ENCODE results near the gene CPNE6.
"Not testable (repeated sequence)": the region's sequence is repeated elsewhere in the genome, so short reads cannot be mapped to it uniquely, and the experiment has no call there.

The CPNE6 gene

DNA sequence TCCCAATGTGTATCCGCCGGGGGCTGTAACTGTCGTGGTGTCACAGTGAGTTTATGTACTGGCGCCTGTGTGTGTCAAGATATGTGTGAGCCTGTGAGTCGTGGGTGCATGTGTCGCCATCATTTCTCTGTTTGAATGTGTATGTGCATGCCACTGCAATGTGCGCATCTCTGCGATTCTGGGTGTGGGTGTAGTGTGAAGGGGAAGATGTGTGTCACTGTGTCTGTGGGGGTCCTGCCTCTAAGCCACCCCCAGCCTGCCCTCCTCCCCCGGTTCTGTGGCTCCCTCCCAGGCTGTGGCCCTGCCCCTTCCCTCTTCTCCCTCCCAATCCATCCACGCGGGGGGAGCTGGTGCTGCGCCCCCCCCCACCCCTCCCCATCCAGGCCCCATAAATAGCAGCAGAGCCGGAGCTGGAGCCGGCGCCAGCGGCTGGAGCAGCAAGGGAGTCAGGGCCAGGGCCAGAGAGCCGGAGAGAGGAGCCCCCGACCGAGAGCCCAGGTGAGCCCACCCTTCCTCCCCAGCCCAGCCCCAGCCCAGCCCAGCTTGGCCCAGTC is at the start of gene CPNE6:
CPNE6 (plus strand) TSS at position 419 of the 554 bp plus-strand sequence. CDS start 1,375 bp downstream, outside the sequence.
- peak; percentile 25 to 32 for DNase-seq (ENCODE audit: low read depth in 2 of 2)

DNA sequence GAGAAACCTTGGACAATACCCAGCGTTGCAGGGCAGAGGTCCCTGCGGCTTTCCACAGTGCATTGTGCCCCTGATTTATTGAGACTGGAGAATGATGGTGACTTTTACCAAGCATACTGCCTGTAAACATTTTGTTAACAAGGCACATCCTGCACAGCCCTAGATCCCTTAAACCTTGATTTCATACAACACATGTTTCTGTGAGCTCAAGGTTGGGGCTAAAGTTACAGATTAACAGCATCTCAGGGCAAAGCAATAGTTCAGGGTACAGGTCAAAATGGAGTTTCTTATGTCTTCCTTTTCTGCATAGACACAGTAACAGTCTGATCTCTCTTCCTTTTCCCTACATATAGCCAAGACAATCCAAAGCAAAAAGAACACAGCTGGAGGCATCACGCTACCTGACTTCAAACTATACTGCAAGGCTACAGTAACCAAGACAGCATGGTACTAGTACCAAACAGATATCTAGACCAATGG is 46.4 kb upstream of the CPNE6 start:
- DNase-seq (ENCODE audit: low read depth in 2 of 2), result not testable (repeated sequence)

DNA sequence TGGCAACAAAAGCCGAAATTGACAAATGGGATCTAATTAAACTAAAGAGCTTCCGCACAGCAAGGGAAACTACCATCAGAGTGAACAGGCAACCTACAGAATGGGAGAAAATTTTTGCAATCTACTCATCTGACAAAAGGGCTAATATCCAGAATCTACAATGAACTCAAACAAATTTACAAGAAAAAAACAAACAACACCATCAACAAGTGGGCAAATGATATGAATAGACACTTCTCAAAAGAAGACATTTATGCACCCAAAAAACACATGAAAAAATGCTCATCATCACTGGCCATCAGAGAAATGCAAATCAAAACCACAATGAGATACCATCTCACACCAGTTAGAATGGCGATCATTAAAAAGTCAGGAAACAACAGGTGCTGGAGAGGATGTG is 41.7 kb upstream of the CPNE6 start:
- not testable (repeated sequence) for DNase-seq (ENCODE audit: low read depth in 2 of 2)

DNA sequence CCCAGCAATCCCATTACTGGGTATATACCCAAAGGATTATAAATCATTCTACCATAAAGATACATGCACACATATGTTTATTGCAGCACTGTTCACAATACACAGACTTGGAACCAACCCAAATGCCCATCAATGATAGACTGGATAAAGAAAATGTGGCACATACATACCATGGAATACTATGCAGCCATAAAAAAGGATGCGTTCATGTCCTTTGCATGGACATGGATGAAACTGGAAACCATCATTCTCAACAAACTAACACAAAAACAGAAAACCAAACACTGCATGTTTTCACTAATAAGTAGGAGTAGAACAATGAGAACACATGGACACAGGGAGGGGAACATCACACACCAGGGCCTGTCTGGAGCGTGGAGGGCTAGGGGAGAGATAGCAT is 40.0 kb upstream of the CPNE6 start:
- not testable (repeated sequence) for DNase-seq (ENCODE audit: low read depth in 2 of 2)

DNA sequence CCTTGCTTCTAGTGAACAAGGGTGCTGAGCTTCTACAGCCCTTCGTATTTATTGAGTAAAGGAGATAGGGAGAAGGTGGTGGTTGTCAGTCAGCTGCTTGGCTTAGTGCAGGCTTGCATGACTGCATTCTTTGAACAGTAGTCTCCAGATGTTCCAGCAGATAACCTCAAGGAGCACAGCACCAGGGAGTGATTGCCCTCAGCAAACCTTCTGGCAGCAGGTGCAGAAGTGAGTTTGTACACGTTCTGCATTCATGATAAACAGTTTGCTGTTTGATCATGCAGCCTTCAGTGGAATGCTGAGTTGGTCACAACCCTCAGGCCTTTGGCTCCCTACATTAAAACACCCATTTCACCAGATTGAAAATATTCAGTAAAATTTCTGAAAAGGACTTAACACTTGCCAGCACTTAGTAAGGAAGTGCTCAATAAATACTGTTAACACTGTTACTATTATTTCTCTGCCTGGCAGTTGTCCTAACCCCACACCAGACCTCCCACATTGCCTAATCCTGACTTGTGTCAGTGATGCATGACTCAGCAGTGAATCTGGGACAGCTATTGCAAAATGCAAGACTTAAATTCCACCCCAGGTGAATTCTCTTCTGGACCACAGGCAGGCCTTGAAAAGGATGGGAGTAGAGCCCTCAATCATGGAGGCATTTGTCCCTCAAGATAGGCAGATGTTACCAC is 38.5 kb upstream of the CPNE6 start:
- no peak for DNase-seq (ENCODE audit: low read depth in 2 of 2)

GRCh38 chr14:24035769-24036168 is 35.6 kb upstream of the CPNE6 start:
- not testable (repeated sequence) for DNase-seq (ENCODE audit: low read depth in 2 of 2)

DNA sequence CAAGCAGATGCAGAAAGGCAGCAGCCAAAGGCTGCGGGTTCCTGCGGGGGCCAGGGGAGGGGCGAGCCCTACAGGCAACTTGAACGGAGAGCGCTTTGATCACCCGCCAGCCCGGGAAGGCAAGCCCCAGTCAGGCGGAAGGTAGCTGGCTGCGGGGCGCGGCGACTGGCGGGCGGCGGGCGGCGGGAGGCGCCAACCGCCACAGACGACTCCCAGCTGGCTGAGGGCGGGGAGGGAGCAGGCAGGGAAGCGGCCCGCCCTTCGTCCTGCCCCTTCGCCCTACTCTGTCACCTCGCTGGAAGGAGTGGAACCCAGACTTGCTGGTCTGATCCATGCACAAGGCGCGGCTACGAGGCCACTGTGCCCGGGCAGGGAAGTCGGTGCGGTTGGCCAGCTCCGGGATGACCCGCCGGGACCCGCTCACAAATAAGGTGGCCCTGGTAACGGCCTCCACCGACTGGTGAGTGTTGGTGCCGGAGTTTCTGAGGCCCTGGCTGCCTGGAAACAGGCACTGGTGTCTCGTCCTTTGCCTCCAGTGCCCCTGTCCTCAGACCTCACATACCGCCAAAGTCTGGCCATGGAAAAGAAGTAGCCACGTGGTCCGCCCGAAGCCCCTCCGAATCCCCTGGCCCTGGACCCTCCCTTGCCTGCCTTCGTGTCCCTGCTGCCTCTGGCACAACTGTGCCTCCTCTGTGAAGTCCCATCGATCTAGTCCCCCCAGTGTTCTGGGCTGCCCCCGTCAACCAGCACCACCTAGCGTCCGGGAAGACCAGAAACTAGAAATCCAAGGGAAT is 35.0 kb upstream of the CPNE6 start:
- DNase-seq (ENCODE audit: low read depth in 2 of 2), result peak; percentile 44 to 58

- not testable (repeated sequence) for DNase-seq (ENCODE audit: low read depth in 2 of 2)
Observed at GRCh38 chr14:24036963-24037657, 34.3 kb upstream of the CPNE6 start.

DNA sequence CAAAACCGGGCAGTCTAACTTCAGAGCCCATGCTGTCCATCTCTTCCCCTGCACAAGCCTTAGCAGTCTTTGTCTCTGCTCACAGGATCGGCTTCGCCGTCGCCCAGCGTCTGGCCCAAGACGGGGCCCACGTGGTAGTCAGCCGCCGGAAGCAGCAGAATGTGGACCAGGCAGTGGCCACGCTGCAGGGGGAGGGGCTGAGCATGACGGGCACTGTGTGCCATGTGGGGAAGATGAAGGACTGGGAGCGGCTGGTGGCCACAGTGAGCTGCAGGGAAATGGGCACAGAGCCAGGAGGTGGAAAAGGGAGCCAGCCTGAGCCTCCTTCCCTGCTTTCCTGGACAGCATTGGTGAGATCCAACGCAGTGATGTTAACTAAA is 33.7 kb upstream of the CPNE6 start:
- no peak for DNase-seq (ENCODE audit: low read depth in 2 of 2)

DNA sequence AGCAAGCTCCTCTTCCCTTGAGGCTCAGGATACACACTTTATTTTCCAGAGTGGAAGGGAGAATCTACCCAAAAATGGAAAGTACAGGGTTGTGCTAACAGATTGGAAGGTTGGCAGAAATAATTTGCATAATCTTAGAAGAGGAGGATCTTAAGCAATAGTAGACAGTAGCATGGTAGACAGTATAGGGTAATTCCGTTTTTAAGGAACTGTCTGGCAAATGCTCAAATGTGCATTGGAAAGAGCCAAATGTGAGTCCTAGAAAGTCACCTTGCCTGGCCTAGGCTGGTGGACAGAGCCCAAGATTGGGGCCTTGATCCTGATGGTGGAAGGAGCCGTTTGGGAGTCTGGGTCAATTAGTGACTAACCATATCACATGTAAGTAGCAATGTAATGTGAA is 32.7 kb upstream of the CPNE6 start:
- no peak for DNase-seq (ENCODE audit: low read depth in 2 of 2)

- no peak for DNase-seq (ENCODE audit: low read depth in 2 of 2)
Observed at GRCh38 chr14:24040692-24041091, 30.7 kb upstream of the CPNE6 start.

DNA sequence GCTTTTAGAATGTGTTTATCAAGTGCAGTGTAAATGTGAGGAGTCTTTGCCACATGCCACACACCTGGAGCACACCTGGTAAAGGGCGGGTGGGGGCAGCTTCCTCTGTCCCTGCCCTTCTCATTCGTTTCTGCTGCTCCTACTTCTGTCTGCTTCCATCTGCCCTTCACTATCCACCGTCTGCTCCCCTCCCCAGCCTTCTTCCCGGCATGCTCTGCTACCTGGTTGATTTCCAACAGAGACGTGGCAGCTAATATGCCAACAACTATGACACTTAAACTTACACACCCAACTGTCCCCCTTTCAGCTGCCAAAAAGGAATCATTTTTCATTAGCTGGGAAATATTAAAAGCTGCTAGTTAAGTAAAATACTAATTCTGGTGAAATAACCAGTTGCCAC is 28.6 kb upstream of the CPNE6 start:
- no peak for DNase-seq (ENCODE audit: low read depth in 2 of 2)

- not testable (repeated sequence) for DNase-seq (ENCODE audit: low read depth in 2 of 2)
Observed at GRCh38 chr14:24049002-24049401, 22.4 kb upstream of the CPNE6 start.

- DNase-seq (ENCODE audit: low read depth in 2 of 2), result not testable (repeated sequence)
Observed at GRCh38 chr14:24050753-24051152, 20.6 kb upstream of the CPNE6 start.

DNA sequence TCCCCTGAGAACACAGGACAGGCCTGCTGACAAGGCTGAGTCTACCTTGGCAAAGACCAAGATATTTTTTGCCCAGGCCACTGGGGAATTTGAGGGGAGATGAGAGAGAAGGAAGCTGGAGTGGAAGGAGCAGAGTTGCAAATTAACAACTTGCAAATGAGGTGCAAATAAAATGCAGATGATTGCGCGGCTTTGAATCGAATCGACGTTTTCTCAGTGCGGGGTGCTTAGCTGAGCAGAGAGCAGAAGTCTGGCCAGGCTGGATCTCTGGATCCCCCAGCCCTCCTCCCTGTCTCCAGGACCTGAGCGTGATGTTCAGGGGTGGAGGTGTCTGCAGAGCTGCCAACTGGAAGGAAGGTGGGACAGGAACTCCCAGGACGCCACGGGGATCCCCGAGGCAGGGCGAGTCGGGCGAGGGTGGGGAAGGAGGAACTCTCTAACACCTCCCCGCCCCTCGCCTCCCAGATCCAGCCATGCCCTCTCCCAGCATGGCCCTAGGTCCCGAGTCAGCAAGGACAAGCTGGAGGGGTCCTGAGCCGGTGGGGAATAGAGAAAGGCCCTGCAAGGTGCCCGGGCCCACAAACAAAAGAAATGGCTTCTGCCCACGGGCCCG is 20.1 kb upstream of the CPNE6 start:
- DNase-seq (ENCODE audit: low read depth in 2 of 2), result no peak

DNA sequence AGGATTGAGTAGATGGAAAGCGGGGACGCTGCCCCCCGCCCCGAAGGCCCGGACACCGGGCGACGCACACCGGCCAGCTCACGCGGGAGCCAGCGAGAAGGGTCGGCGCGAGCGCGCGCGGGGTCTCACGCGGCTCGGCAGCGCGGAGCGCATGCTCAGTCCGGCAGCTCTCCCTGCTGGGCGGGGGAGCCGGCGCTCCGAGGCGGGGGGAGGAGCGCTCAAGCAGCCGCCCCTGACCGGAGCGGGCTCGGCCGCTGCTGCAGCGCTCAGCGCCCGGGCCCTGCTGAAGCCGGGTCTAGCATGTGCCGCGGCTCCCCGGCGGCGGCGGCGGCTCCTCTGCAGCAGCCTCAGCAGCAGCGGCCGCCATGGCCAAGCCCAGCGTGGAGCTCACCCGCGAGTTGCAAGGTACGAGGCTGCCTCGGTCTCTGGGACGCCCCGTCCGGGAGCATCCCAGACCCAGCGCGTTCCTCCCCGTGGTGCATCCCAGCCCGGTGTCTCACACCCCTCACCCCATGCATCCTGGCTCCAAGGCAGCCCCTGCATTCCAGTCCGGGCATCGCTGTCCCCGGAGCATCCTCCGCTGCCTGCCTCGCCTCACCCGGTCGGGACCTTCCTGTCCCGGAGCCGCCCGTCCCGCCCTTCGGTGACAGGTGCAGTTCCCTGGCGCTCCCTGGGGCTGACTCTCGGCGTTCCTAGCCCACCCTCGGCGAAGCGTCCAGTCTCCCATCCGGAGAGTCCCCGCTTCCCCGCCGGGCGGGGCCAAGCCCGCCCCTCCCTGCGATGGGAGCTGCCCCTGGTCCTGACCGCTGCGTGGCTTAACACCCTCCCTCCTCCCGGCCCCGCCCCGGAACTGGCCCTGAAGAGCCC is 19.3 kb upstream of the CPNE6 start, which contains the start of gene CARMIL3:
CARMIL3 (plus strand) TSS at position 221 of the 867 bp plus-strand sequence; CDS start at position 366, 145 bp downstream.
- peak; percentile 37 to 53 for DNase-seq (ENCODE audit: low read depth in 2 of 2)

DNA sequence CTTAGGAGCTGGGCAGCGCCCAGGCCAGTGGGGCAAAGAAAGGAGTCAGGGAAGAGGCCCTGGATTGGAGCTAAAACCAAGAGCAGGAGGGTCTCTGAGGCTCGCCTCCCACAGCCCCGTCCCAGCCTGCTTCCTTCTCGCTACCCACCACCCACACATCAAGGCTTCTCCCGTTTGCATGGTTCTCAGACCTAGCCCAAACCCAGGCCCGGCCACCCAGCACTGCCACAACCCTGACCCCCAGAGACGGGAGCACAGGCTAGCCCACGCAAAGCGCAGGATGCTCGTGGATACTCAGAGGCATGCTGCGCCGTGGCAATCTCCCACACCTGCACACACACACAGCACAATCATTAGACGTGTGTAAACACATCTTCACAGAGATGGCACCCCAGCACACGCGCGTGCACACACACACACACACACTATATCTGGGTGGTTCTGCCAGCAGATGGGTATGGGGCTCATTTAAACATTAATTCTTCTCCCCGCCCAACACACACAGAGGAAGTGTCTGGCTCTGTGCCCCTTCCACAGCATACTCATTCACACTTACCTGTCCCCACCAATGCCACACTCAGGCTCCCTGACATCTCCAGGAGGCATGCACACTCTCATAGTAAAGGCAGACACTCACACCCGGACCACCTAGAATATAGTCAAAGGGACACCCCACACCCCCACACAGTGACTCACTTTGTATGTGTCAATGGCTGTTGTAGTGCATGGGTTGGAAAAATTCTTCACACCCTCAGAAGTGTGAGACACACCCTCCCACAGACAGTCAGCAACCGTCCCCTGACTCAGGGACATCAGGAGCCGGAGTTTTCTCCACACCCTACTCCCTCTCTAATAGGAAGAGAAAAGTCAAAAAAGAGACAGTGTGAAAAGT is 18.5 kb upstream of the CPNE6 start:
- DNase-seq (ENCODE audit: low read depth in 2 of 2), result peak; percentile 11 to 53

DNA sequence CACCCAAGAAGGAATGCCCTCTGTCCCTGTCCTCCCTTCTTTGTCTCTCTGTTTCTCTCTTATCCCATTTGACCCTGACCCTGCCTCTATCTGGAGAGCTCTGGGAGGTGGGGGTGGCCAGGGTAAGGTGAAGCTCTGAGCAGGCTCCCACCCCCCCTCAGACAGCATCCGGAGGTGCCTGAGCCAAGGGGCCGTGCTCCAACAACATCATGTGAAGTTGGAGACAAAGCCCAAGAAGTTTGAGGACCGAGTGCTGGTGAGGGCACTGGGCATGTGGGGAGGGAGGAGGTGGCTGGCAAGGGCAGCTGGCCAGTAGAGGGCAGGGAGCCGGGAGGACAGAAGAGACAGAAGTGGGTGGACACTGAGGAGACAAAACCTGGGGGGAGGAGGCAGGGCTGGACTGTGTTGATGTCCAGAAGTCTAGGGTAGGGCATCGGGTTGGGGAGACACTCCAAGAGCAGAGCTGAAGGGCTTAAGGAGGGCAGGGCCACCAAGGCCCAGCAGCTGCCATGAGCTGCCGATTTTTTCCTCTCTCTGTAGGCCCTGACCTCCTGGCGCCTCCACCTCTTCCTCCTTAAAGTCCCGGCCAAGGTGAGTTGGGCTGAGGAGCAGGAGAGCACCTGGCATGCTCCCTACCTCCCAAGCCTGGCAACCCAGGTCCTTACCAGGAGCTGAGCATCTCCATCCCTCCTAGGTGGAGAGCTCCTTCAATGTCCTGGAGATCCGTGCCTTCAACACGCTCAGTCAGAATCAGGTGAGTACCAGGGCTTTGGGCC is 17.6 kb upstream of the CPNE6 start:
- DNase-seq (ENCODE audit: low read depth in 2 of 2), result no peak

GRCh38 chr14:24054324-24054641 is 17.1 kb upstream of the CPNE6 start:
- DNase-seq (ENCODE audit: low read depth in 2 of 2), result no peak

All from stimulated activated CD4-positive, alpha-beta T cell treated with anti-CD3 and anti-CD28 coated beads, Interleukin-4, amount 100 ng/mL, for 48 hours (primary cell).